NCI-H146 treated with DMSO at 0.1 percent for 48 hours (cell line): ENCODE data around the gene TCP11X1.
"Not testable (repeated sequence)": the region's sequence is repeated elsewhere in the genome, so short reads cannot be mapped to it uniquely, and the experiment has no call there.

Source experiments
- DNase-seq: peaks from one replicate; lab custom pipeline; 2025; ENCODE audit not compliant: unreplicated experiment; lab: John Stamatoyannopoulos, UW

TCP11X1 gene

GRCh38 chrX:102214986-102215385, at the start of gene TCP11X1:
Gene TCP11X1 (plus strand): TSS chrX:102215301.
- not testable (repeated sequence) for DNase-seq

DNA sequence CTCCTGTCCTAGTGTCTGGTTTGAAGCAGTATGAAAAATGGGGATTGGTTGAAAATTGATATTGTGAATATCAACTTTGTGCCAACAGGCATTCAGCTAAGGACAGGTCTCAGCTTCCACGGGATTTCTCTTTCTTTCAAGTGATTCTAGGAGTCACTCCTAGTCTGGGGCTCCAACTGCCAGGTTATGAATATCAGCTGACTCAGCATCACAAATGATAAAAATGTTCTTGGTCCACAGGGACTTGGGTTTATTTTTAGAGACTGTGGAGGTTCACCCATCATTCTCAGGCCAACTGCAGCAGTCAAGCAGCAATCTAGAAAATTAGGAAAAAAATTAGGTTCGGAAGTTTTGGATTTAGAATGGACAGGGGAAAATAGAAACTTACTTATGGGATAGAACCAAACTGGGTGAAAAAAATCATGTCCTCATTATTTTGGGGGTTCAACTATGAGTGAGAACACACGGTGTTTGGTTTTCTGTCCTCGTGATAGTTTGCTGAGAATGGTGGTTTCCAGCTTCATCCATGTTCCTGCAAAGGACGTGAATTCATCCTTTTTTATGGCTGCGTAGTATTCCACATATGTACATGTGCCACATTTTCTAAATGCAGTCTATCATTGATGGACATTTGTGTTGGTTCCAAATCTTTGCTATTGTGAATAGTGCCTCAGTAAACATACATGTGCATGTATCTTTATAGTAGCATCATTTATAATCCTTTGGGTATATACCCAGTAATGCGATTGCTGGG, 29.0 kb upstream of the TCP11X1 start:
- no peak for DNase-seq

- DNase-seq, result not testable (repeated sequence)
These were observed 7.2 kb upstream of the TCP11X1 start for GRCh38 chrX:102207940-102208339.

GRCh38 chrX:102216497-102216896, 1.4 kb downstream of the TCP11X1 start:
- not testable (repeated sequence) for DNase-seq

GRCh38 chrX:102235678-102236077, 20.6 kb downstream of the TCP11X1 start:
- DNase-seq, result not testable (repeated sequence)

GRCh38 chrX:102240265-102240664, 25.2 kb downstream of the TCP11X1 start:
- DNase-seq, result not testable (repeated sequence)

DNA sequence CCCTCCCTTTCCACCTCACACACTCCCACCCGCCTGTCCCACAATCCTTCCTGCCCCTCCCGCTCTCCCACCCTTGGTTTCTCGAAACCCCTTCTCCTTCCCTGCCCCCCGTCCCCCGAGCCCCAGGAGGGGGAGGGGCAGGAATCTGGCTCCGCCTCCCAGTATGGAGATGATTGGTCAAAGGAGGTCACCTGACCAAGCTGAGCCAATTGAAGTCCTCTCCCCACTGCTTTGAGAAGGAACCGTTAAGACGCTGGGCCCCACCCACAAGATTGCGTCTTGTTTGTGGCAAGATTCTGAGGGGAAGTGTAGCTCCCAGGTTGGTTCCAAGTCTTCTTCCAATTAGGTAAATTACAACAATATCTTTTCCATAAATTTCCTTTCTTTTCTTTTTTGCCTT, 31.8 kb downstream of the TCP11X1 start, which contains the start of gene NXF2:
TSS of gene NXF2 (plus strand) at position 275 of the 400 bp plus-strand sequence. CDS start 59,912 bp downstream, outside the sequence.
- not testable (repeated sequence) for DNase-seq

DNA sequence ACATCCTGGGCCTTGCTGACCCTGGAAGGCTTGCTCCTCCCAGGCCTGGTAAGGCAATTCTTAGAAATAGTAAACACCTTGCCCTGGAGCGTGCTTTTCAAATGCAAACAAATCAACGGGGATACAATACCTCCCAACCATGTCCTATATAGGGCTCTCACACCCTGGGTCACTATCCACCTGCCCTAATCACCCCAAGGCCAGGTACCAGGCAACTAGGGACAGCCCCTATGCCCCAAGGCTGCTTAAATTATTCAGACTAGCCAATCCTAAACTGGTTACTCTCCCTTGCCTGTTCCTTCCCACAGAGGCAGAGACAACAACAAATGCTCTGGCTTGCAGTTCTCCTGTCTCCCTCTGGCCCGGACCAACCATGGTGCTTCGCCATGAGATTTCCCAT, 57.1 kb downstream of the TCP11X1 start:
- not testable (repeated sequence) for DNase-seq
